ENCODE data around the gene ZNF331.
"Not testable (repeated sequence)": the region's sequence is repeated elsewhere in the genome, so short reads cannot be mapped to it uniquely, and the experiment has no call there.

ZNF331 gene

GRCh38 chr19:53537521-53538377 lies at the start of gene ZNF331:
Gene ZNF331 (plus strand): TSS chr19:53538145. CDS start chr19:53569377, 31,232 bp downstream.
- DNase-seq, result peak; percentile 77

DNA sequence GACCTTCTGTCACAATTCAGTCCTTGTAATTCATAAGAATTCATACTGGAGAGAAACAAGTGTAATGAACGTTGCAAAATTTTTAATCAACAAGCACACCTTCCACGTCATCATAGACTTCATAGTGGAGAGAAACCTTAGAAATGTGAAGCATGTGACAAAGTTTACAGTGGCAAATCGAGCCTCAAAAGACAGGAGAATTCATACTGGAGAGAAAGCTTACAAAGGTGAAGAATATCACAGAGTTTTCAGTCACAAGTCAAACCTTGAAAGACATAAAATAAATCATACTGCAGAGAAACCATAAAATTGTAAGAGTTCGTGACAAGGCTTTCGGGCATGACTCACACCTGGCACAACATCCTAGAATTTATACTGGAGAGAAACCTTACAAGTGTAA lies 45.8 kb upstream of the ZNF331 start:
- DNase-seq, result no peak

- DNase-seq, result not testable (repeated sequence)
These were observed 40.5 kb upstream of the ZNF331 start for GRCh38 chr19:53497311-53498023.

- not testable (repeated sequence) for DNase-seq
These were observed 39.9 kb upstream of the ZNF331 start for GRCh38 chr19:53498024-53498395.

DNA sequence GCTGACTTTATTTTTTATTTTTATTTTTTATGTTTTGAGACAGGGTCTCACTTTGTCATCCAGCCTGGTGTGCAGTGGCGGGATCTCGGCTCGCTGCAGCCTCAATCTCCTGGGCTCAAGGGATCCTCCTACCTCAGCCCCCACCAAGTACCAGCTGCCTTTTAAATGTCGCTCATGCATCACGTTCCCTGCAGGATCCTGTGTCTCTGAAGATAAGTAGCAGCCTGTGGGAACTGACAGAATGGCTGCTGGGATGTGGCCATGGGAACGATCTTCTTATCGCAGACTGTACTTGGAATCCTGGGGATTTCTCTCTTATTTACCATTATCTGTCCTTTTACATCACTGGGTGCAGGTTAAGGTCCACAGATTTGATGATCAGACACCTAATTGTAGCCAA lies 34.8 kb upstream of the ZNF331 start:
- DNase-seq, result not testable (repeated sequence)

DNA sequence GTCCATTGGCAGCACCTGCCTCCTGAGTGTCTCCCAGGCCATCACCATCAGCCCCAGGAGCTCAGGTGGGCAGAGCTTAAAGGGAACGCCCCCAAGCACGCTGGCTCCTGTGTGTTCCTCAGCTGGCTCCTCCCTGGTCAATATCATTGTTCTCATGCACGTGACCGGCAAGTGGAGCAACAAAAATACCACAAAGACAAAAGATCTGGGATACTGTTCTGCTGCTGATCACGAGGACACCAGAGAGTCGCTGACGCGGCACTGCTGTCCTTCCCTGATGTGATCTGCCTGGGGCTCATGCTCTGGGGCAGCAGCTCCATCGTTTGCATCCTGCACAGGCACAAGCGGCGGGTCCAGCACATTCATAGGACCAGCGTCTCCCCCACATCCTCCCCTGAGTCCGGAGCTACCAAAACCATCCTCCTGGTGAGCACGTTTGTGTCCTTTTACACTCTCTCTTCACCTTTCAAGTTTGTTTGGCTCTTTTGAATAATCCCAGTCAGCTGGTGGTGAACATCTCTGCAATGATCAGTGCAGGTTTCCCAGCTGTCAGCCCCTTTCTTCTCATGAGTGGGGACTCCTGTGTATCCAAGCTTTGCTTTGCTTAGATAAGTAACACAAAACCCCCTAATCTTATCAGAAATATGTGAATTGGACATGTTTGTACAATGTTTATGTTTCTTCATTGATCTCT lies 34.1 kb upstream of the ZNF331 start:
- not testable (repeated sequence) for DNase-seq

GRCh38 chr19:53504365-53504703 lies 33.6 kb upstream of the ZNF331 start:
- not testable (repeated sequence) for DNase-seq

GRCh38 chr19:53504885-53505284 lies 33.1 kb upstream of the ZNF331 start:
- no peak for DNase-seq

GRCh38 chr19:53506728-53507127 lies 31.2 kb upstream of the ZNF331 start:
- no peak for DNase-seq

DNA sequence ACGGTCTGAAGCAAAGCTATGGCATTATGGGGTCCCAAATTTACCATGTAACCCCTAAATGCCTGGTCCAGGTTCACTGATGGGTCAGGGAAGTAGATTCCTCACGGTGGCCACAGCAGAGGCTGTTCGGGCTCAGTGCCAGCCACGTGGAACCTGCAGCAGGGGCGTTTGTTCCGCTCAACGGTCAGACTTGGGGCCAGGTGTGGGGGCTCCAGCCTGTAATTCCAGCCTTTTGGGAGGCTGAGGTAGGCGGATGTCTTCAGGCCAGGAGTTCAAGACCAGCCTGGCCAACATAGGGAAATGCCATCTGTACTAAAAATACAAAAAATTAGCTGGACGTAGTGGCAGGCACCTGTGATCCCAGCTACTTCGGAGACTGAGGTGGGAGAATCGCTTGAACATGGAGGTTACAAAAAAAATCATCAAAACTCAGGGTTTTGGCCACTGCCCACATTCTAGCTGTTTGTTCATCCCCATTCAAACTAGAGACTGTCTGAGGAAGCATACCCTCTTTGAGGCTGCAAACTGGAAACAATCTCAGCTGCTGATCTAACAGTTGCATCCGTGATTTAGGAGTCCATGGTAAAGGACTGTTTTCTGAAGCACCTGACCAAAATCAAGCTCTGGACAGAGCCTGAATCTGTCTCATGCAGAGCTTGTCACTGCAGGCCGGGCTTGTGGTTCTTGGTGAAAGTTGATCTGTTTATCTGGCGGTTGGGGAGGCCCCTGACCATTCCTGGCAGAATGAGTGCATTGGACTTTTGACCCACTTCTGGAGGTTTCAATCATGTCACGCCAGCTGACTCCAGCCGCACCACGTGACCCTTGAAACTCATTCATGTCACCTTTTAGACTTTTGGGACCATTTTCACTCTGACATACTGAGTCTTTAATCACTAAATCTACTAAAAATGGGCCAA lies 30.2 kb upstream of the ZNF331 start:
- DNase-seq, result no peak

DNA sequence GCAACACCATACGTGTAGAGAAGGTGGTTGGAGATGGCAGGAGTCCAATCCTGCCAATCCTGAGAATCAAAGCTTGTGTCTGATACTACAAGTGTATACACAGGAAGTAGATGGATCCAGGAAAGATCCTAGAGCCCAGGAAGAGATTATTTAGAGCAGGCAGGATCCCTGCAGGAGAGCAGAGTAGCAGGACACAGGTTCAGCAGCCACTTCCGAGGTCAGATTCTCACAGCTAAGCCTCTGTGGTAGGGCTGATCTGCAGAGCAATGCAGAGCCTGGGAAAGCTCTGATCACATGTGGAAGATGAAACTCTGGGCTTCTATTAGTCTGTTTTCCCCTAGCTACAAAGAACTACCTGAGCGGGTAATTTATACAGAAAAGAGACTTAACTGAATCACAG lies 28.5 kb upstream of the ZNF331 start:
- no peak for DNase-seq

GRCh38 chr19:53509845-53510244 lies 28.1 kb upstream of the ZNF331 start:
- no peak for DNase-seq

- DNase-seq, result no peak
These were observed 26.6 kb upstream of the ZNF331 start for GRCh38 chr19:53511357-53511756.

- DNase-seq, result peak; percentile 13
These were observed 26.0 kb upstream of the ZNF331 start for GRCh38 chr19:53511933-53512374.

DNA sequence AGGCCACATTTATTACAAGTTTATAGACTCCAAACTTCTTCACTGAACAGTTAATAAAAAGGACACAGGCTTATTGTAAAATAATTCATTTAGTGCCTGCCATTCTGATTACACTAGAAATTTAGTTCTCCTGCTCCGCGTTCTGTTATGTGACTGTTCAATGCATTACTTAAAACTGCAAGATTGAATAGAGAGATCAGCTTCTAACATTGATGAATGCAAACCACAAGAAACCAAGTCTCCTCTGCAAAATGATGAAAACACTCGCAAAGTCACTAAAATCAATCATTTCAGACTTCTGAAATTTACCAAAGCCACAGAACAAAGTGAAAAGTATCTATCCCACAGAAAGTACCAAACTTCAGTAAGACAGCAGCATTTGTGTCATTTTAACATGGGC lies 22.9 kb upstream of the ZNF331 start:
- DNase-seq, result not testable (repeated sequence)

DNA sequence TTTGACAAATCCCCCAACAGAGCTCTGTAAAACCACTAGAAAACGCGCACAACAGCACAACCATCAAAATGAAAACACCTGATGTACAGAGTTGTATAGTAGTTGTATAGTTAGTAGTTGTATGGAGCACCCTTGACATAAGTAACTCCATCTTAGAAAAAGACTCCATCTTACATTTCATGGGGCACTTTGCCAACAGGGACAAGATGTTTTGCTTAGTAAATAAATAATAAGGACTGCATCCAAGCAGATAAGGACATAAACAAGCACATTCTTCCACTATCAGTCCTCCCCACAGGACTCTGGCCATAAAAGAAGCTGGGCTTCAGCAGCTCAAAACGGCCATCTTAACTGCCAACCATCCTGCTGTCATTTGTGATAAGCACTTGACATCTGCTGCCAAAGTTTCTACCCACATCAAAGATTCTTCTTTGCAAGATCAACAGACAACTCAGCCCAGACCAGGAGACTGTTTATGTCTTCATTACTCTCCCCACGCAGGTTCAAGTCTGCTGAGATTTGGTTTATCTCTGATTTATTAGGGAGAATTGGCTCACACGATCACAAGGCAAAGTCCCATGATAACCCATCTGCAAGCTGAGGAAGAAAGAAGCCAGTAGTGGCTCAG lies 20.7 kb upstream of the ZNF331 start:
- DNase-seq, result no peak

DNA sequence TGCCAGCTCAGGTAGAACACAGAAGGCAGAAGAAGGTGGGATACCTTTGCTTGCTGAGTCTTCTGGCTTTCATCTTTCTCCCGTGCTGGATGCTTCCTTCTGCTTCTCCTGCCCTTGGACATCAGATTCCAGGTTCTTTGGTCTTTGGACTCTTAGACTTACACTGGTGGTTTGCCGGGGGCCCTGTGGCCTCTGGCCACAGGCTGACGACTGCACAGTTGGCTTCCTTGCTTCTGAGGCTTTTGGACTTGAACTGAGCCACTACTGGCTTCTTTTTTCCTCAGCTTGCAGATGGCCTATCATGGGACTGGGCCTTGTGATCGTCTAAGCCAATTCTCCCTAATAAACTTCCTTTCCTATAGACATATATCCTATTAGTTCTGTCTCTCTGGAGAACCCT lies 19.8 kb upstream of the ZNF331 start:
- no peak for DNase-seq

GRCh38 chr19:53518716-53519115 lies 19.2 kb upstream of the ZNF331 start:
- DNase-seq, result no peak

DNA sequence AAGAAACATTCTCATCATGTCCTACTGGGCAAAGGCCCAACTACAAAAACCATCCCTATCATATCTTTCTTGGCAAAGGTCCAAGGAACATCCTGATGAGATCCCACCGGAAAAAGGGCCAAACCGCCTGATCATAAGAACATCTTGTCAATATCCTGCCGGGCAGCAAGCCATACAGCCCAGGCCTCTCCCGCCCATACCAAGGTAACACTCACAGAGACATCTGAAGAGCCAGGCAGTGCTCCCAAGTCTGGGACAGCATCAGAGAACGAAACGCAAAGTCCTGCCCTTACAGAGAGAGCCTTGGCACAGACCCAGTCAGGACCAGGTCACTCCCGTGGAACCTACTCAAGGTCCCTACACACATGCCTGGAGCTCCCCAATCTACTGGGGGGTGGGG lies 18.5 kb upstream of the ZNF331 start:
- DNase-seq, result no peak

GRCh38 chr19:53520163-53520546 lies 17.8 kb upstream of the ZNF331 start:
- DNase-seq, result no peak

DNA sequence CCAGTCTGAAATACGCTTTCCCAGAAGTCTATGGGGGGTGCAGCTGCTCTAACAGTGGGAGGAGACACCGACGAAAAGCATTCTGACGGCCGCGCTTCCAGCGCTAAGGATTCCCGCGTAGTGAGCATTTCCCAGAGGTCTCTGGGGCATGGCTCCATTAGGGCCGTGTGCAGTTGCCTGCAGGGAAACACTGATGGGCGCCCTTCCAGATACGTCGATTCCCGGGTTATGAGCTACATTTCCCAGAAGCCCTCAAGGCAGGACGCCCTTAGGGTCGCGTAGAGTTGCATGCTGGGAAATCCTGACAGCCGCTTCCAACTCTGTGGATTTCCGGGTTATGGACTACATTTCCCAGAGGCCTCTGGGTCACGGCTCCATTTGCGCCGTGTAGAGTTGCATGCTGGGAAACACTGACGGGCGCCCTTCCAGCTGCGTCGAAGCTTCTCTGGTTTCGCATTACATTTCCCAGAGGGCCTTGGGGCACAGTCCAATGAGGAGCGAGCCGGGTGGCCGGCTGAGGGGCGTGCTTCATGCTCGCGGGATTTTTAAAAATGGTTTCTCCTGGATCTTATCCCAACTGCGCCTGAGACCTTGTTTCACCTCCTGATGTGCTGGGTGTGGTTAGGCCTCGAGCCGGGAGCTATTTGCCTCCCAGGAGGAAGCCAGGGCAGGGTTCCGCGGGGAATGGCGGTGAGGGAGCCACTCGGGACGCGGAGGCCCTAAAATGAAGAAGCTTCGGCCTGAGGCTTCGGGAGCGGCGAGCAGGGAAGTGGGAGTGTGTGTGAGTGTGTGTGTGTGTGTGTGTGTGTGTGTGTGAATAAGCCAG lies 17.2 kb upstream of the ZNF331 start:
- peak; percentile 85 for DNase-seq

Data from activated effector memory CD4-positive, alpha-beta T cell treated with Interleukin-2 at 50 U/mL for 16 hours (primary cell).